Activated CD8-positive, alpha-beta memory T cell treated with anti-CD3 and anti-CD28 coated beads, Interleukin-2, amount 10 ng/mL, durations not matched to agents 7 days and 5 days (primary cell): Measurements from ENCODE around the gene UTP14C. TPM values are rescaled to one million over a fixed set of nuclear protein-coding genes. Genes with fewer than 3 reads are reported as not detected.
"Not testable (repeated sequence)": the region's sequence is repeated elsewhere in the genome, so short reads cannot be mapped to it uniquely, and the experiment has no call there.

Source experiments
- ATAC-seq: fragments of 150-1000 bp; cut with Tn5 transposase; one replicate; pipeline ENCODE4 v1.10.0; 2021; ENCODE audit warnings: moderate library complexity
- CTCF ChIA-PET: fragments of 350-600 bp; sonication (Branson Sonifier 250); formaldehyde crosslinking; loops from one replicate; lab custom pipeline; 2021; ENCODE audit warnings: antibody characterized with exemption; lab: Charles Lee
- DNase-seq: peaks from one replicate; pipeline ENCODE4 v3.0.0-alpha.2; 2020
- H3K27ac Mint-ChIP-seq: one replicate; pipeline ENCODE4 v1.8.0; 2021; ENCODE audit warnings: mild to moderate bottlenecking, mixed read lengths
- H3K27me3 Mint-ChIP-seq: one replicate; pipeline ENCODE4 v1.8.0; 2021; ENCODE audit warnings: mixed read lengths
- H3K36me3 Mint-ChIP-seq: one replicate; pipeline ENCODE4 v1.8.0; 2021; ENCODE audit warnings: mild to moderate bottlenecking, mixed read lengths
- H3K4me1 Mint-ChIP-seq: one replicate; pipeline ENCODE4 v1.8.0; 2021; ENCODE audit warnings: mixed read lengths
- H3K4me3 Mint-ChIP-seq: one replicate; pipeline ENCODE4 v1.8.0; 2021; ENCODE audit warnings: mild to moderate bottlenecking, moderate library complexity, mixed read lengths
- H3K9me3 Mint-ChIP-seq: one replicate; pipeline ENCODE4 v1.8.0; 2022; ENCODE audit warnings: low read depth, mixed read lengths
- total RNA-seq, 2 experiments: library from RNA; stranded (reverse); gene quantifications; one replicate each; pipeline ENCODE4 v1.2.3, GENCODE V29; 2021

The UTP14C gene
- total RNA-seq, 2 experiments from 2014 or later: 8.7 to 11.5 TPM

GRCh38 chr13:52033039-52033438, 8.5 kb downstream of the UTP14C start:
- ATAC-seq: no peak
- peaks cover 15% of the 10 kb centered on the region for H3K4me1 Mint-ChIP-seq
- CTCF ChIA-PET: interaction anchor here (1.4 kb wide), 1 partner anchor 94 kb away, joined by 3 read pairs; no protein-coding TSS in a partner anchor
- H3K27me3 Mint-ChIP-seq: no peaks in the 10 kb centered on the region
- DNase-seq: no peak
- H3K27ac Mint-ChIP-seq: no peak overlapping the region
- H3K4me3 Mint-ChIP-seq: no peak overlapping the region
- H3K9me3 Mint-ChIP-seq: no peaks in the 10 kb centered on the region
- peaks cover 21% of the 10 kb centered on the region for H3K36me3 Mint-ChIP-seq

GRCh38 chr13:52034616-52035226, 10.2 kb downstream of the UTP14C start:
- Mint-ChIP-seq H3K4me3 (no peak overlapping the region), H3K27me3 (no peaks in the 10 kb centered on the region), H3K9me3 (no peaks in the 10 kb centered on the region), H3K4me1 (peaks cover 14% of the 10 kb centered on the region), H3K36me3 (peaks cover 7% of the 10 kb centered on the region), H3K27ac (no peak overlapping the region)
- ATAC-seq (no peak), DNase-seq (no peak)
- CTCF ChIA-PET: no interaction called here

- DNase-seq (no peak), ATAC-seq (no peak)
- H3K9me3 Mint-ChIP-seq: no peaks in the 10 kb centered on the region
- no peak overlapping the region for H3K27ac Mint-ChIP-seq
- CTCF ChIA-PET: no interaction called here
- H3K27me3 Mint-ChIP-seq: no peaks in the 10 kb centered on the region
- H3K4me3 Mint-ChIP-seq: no peak overlapping the region
- peaks cover 4% of the 10 kb centered on the region for H3K36me3 Mint-ChIP-seq
- H3K4me1 Mint-ChIP-seq: peaks cover 2% of the 10 kb centered on the region
These were observed 11.5 kb downstream of the UTP14C start for GRCh38 chr13:52036037-52036436.

GRCh38 chr13:52043675-52044074, 19.2 kb downstream of the UTP14C start:
- Mint-ChIP-seq H3K36me3 (peaks cover 4% of the 10 kb centered on the region), H3K27me3 (no peaks in the 10 kb centered on the region), H3K27ac (no peak overlapping the region), H3K4me1 (no peaks in the 10 kb centered on the region), H3K4me3 (no peak overlapping the region), H3K9me3 (no peaks in the 10 kb centered on the region)
- no peak for ATAC-seq
- CTCF ChIA-PET: no interaction called here
- no peak for DNase-seq

GRCh38 chr13:52047463-52047862, 23.0 kb downstream of the UTP14C start:
- H3K27ac Mint-ChIP-seq: no peak overlapping the region
- H3K4me1 Mint-ChIP-seq: no peaks in the 10 kb centered on the region
- DNase-seq (no peak), ATAC-seq (no peak)
- no peaks in the 10 kb centered on the region for H3K9me3 Mint-ChIP-seq
- no peaks in the 10 kb centered on the region for H3K36me3 Mint-ChIP-seq
- H3K27me3 Mint-ChIP-seq: peaks cover 5% of the 10 kb centered on the region
- no peak overlapping the region for H3K4me3 Mint-ChIP-seq
- CTCF ChIA-PET: no interaction called here

- H3K27ac Mint-ChIP-seq: no peak overlapping the region
- DNase-seq (no peak), ATAC-seq (no peak)
- H3K36me3 Mint-ChIP-seq: no peaks in the 10 kb centered on the region
- H3K4me1 Mint-ChIP-seq: no peaks in the 10 kb centered on the region
- no peaks in the 10 kb centered on the region for H3K9me3 Mint-ChIP-seq
- H3K27me3 Mint-ChIP-seq: peaks cover 5% of the 10 kb centered on the region
- H3K4me3 Mint-ChIP-seq: no peak overlapping the region
- CTCF ChIA-PET: no interaction called here
These were observed 24.0 kb downstream of the UTP14C start for GRCh38 chr13:52048516-52048915.

GRCh38 chr13:52051400-52051799, 26.9 kb downstream of the UTP14C start:
- CTCF ChIA-PET: no interaction called here
- Mint-ChIP-seq H3K27ac (no peak overlapping the region), H3K27me3 (peaks cover 5% of the 10 kb centered on the region), H3K4me1 (no peaks in the 10 kb centered on the region), H3K36me3 (no peaks in the 10 kb centered on the region), H3K4me3 (no peak overlapping the region), H3K9me3 (peaks cover 2% of the 10 kb centered on the region)
- DNase-seq: no peak
- no peak for ATAC-seq

- H3K9me3 Mint-ChIP-seq: peaks cover 2% of the 10 kb centered on the region
- H3K4me3 Mint-ChIP-seq: no peak overlapping the region
- H3K27ac Mint-ChIP-seq: no peak overlapping the region
- CTCF ChIA-PET: no interaction called here
- H3K27me3 Mint-ChIP-seq: peaks cover 5% of the 10 kb centered on the region
- ATAC-seq: no peak
- DNase-seq: no peak
- no peaks in the 10 kb centered on the region for H3K4me1 Mint-ChIP-seq
- H3K36me3 Mint-ChIP-seq: no peaks in the 10 kb centered on the region
These were observed 29.0 kb downstream of the UTP14C start for GRCh38 chr13:52053460-52053859.

- DNase-seq, H3K27me3 Mint-ChIP-seq, H3K4me3 Mint-ChIP-seq, ATAC-seq, H3K36me3 Mint-ChIP-seq, H3K4me1 Mint-ChIP-seq, CTCF ChIA-PET, H3K27ac Mint-ChIP-seq, H3K9me3 Mint-ChIP-seq: not testable (repeated sequence)
These were observed 36.6 kb downstream of the UTP14C start for GRCh38 chr13:52061064-52061463.

GRCh38 chr13:52061587-52061986, 37.1 kb downstream of the UTP14C start:
- CTCF ChIA-PET: no interaction called here
- Mint-ChIP-seq H3K27ac (no peak overlapping the region), H3K27me3 (no peaks in the 10 kb centered on the region), H3K4me1 (no peaks in the 10 kb centered on the region), H3K9me3 (no peaks in the 10 kb centered on the region), H3K36me3 (no peaks in the 10 kb centered on the region), H3K4me3 (no peak overlapping the region)
- ATAC-seq (no peak), DNase-seq (no peak)

- Mint-ChIP-seq H3K4me3 (no peak overlapping the region), H3K27ac (no peak overlapping the region), H3K36me3 (peaks cover 2% of the 10 kb centered on the region), H3K4me1 (peaks cover 10% of the 10 kb centered on the region), H3K9me3 (peaks cover 12% of the 10 kb centered on the region), H3K27me3 (peaks cover 7% of the 10 kb centered on the region)
- no peak for ATAC-seq
- DNase-seq: no peak
- CTCF ChIA-PET: no interaction called here
These were observed 42.7 kb downstream of the UTP14C start for GRCh38 chr13:52067237-52067636.

GRCh38 chr13:52070929-52071523, 46.5 kb downstream of the UTP14C start:
- Mint-ChIP-seq H3K4me1 (peaks cover 10% of the 10 kb centered on the region), H3K27me3 (peaks cover 26% of the 10 kb centered on the region), H3K9me3 (peaks cover 12% of the 10 kb centered on the region), H3K4me3 (no peak overlapping the region), H3K36me3 (peaks cover 2% of the 10 kb centered on the region), H3K27ac (no peak overlapping the region)
- CTCF ChIA-PET: no interaction called here
- DNase-seq (peak; percentile 51), ATAC-seq (peak; percentile 51)
